GM12878 (cell line): ENCODE results near the gene DDX52. TPM values are rescaled to one million over a fixed set of nuclear protein-coding genes. Genes with fewer than 3 reads are reported as not detected.

ENCODE experiments used
- ATAC-seq: fragments of 200-7000 bp; cut with Tn5 transposase; 3 replicates; pipeline ENCODE4 v1.9.1; 2020; ENCODE audit warnings: mild to moderate bottlenecking, moderate library complexity
- BruUV-seq: library from RNA; stranded (reverse); fragments of 400-500 nt; replicated peaks from 2 replicates; lab custom pipeline; 2021; lab: Mats Ljungman, UMichigan
- CTCF ChIA-PET: fragments of 300-600 bp; sonication (Branson Sonifier 250); formaldehyde crosslinking; extraction: SDS; loops from one replicate; lab custom pipeline; 2021; ENCODE audit warnings: inconsistent platforms; lab: Yijun Ruan, JAX
- POLR2A ChIA-PET: fragments of 350-600 bp; formaldehyde crosslinking; extraction: SDS; loops from one replicate; lab custom pipeline; 2021; ENCODE audit warnings: inconsistent platforms; lab: Charles Lee
- RAD21 ChIA-PET: fragments of 300-600 bp; sonication (Branson Sonifier 250); formaldehyde crosslinking; loops from one replicate; lab custom pipeline; 2023; ENCODE audit warnings: antibody characterized with exemption; ENCODE audit not compliant: unreplicated experiment; lab: Charles Lee
- SMC1A ChIA-PET: fragments of 300-600 bp; sonication (Branson Sonifier 250); formaldehyde crosslinking; loops from one replicate; lab custom pipeline; 2023; ENCODE audit not compliant: unreplicated experiment, uncharacterized antibody; lab: Charles Lee
- DNase-seq: peaks from one replicate; pipeline ENCODE4 v3.0.0-alpha.2; 2011; ENCODE audit warnings: low read depth, low spot score
- FAIRE-seq: peaks from 3 replicates; lab custom pipeline; 2011; peaks lifted over from hg19 to GRCh38; lab: Jason Lieb, UNC
- H2AFZ ChIP-seq: 2 replicates; pipeline ENCODE4 v1.6.0; 2011; ENCODE audit warnings: low read depth, low read length, control low read depth; ENCODE audit not compliant: control insufficient read depth
- H3K27ac ChIP-seq: 2 replicates; pipeline ENCODE4 v1.5.1; 2011; ENCODE audit warnings: control low read depth; ENCODE audit not compliant: control insufficient read depth, insufficient read depth
- H3K27me3 ChIP-seq, 2 experiments: replicated peaks in 1 of 2; 2 replicates each; pipeline versions ENCODE4 v1.6.0 to v1.6.1; 2011; ENCODE audit warnings: low read length in 1 of 2; ENCODE audit not compliant: control insufficient read depth in 2 of 2, insufficient read depth in 2 of 2
- H3K36me3 ChIP-seq, 2 experiments: 2 replicates each; pipeline ENCODE4 v1.5.1; 2011; ENCODE audit warnings: low read length in 1 of 2; ENCODE audit not compliant: control insufficient read depth in 2 of 2, insufficient read depth in 2 of 2
- H3K4me1 ChIP-seq: 2 replicates; pipeline ENCODE4 v1.6.1; 2011; ENCODE audit warnings: mild to moderate bottlenecking, low read length, moderate library complexity, mixed read lengths; ENCODE audit not compliant: control insufficient read depth, insufficient read depth
- H3K4me2 ChIP-seq: 2 replicates; pipeline ENCODE4 v1.6.0; 2011; ENCODE audit warnings: control low read depth; ENCODE audit not compliant: control insufficient read depth, insufficient read depth
- H3K4me3 ChIP-seq: fragments of 200-600 bp; sonication (generic); 2 replicates; pipeline ENCODE4 v1.5.1; 2016
- H3K79me2 ChIP-seq: 2 replicates; pipeline ENCODE4 v1.6.0; 2011; ENCODE audit warnings: low read length; ENCODE audit not compliant: control insufficient read depth, insufficient read depth
- H3K9ac ChIP-seq: 2 replicates; pipeline ENCODE4 v1.8.0; 2011; ENCODE audit warnings: low read length, control low read depth, mixed read lengths; ENCODE audit not compliant: control insufficient read depth, insufficient read depth
- H3K9me3 ChIP-seq: replicated peaks from 3 replicates; pipeline ENCODE4 v1.5.1; 2011; ENCODE audit warnings: mild to moderate bottlenecking, low read length; ENCODE audit not compliant: control insufficient read depth, insufficient read depth
- H4K20me1 ChIP-seq: 2 replicates; pipeline ENCODE4 v1.6.0; 2011; ENCODE audit not compliant: control insufficient read depth, insufficient read depth
- MYC ChIP-seq: IDR thresholded peaks from 2 replicates; pipeline ENCODE4 v1.6.1; 2011; ENCODE audit warnings: mild to moderate bottlenecking, low read length, moderate library complexity, inconsistent platforms; ENCODE audit not compliant: insufficient read depth, insufficient replicate concordance, insufficient read length, severe bottlenecking
- RAD21 ChIP-seq: IDR thresholded peaks from 2 replicates; pipeline ENCODE4 v1.6.1; 2011; ENCODE audit warnings: mild to moderate bottlenecking, low read depth, low read length, moderate library complexity; ENCODE audit not compliant: insufficient read depth
- RFX5 ChIP-seq: IDR thresholded peaks from 2 replicates; pipeline ENCODE4 v1.6.1; 2011; ENCODE audit warnings: low read depth, low read length, improper control_type of control experiment
- ZSCAN29 ChIP-seq: fragments of 450-650 bp; IDR thresholded peaks from 2 replicates; pipeline ENCODE4 v1.6.1; 2017; ENCODE audit warnings: mild to moderate bottlenecking, moderate library complexity
- WGBS: methylation state at CpG from one replicate; pipeline ENCODE4 v1.1.6; 2016; ENCODE audit warnings: low lambda C conversion rate; ENCODE audit not compliant: insufficient replicate concordance, insufficient coverage; ENCODE audit errors: missing lambda C conversion rate; 5-methylcytosine and 5-hydroxymethylcytosine counted together
- in situ Hi-C: fragments of 300-500 bp; cut with MboI; formaldehyde crosslinking; loops from 9 replicates; pipeline ENCODE4 v1.14.3; 2018; ENCODE audit warnings: mixed read lengths
- intact Hi-C: fragments of 100-400 bp; cut with micrococcal nuclease; formaldehyde crosslinking; loops from one replicate; pipeline ENCODE4 v1.14.2; 2022; ENCODE audit not compliant: unreplicated experiment
- polyA plus RNA-seq, 11 experiments: library from polyadenylated mRNA; depleted of rRNA in 4 of 11; unstranded in 6 of 11; stranded (reverse) in 5 of 11; fragments of >200 nt; fragmentation: Nextera tagmentation in 4 of 11; fragmentation: Illumina TruSeq in 1 of 11; extraction: Ambion mirVana in 4 of 11; extraction: Trizol in 1 of 11; gene quantifications; 1 replicate in 1 of 11; 2 replicates in 10 of 11; pipeline versions ENCODE4 v1.2.1 to v1.2.3, GENCODE V29; 2011 to 2016; ENCODE audit warnings: inconsistent platforms in 2 of 11, missing spikeins in 2 of 11, low read depth in 1 of 11
- total RNA-seq, 4 experiments: library from RNA; depleted of rRNA in 3 of 4; stranded (reverse); fragments of >200 nt in 3 of 4; fragmentation: Illumina TruSeq in 1 of 4; extraction: Trizol in 1 of 4; gene quantifications; 2 replicates each; pipeline versions ENCODE4 v1.2.1 to v1.2.3, GENCODE V29; 2013 to 2021
- TF ChIP-seq, protein P1 (sequence below), 3 experiments: IDR thresholded peaks in 2 of 3; conservative IDR thresholded peaks in 1 of 3; 2 replicates each; pipeline ENCODE4 v1.5.1; 2011; ENCODE audit warnings: low read depth in 3 of 3, low read length in 3 of 3, mild to moderate bottlenecking in 3 of 3, control low read depth in 2 of 3, moderate library complexity in 2 of 3, inconsistent platforms in 1 of 3, mixed read lengths in 1 of 3; ENCODE audit not compliant: control insufficient read depth in 2 of 3, insufficient read depth in 1 of 3; ENCODE audit errors: extremely low read depth in 1 of 3

DDX52 gene
- total and polyA plus RNA-seq, 10 of the 15 experiments (the other 5 are each of a cell fraction or from before 2014, with no cell fraction given): 14.8 to 49.7 (median 26.3) TPM

DNA sequence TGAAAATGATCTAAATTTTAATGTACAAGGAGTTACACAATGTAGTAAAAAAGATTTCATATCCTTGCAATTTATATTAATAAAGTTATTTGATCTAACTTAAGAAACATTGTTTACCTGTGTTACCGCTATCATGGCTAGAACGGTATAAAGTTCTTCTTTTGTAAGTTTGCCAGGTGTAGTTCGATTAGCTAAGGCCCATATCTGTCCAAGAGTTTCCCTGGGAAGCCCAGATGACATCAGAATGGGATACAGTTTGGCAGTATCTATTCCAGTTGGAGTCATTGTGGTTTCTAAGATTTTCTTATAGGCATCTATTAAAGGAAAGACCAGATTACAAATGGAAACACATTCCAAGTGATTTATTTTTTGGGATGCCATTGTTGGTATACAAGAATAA lies 71.6 kb downstream of the DDX52 start (continued):
- no peak for TF ChIP-seq ZSCAN29
- no peak for TF ChIP-seq MYC
- TF ChIP-seq, all 136 proteins: peak for 0

DNA sequence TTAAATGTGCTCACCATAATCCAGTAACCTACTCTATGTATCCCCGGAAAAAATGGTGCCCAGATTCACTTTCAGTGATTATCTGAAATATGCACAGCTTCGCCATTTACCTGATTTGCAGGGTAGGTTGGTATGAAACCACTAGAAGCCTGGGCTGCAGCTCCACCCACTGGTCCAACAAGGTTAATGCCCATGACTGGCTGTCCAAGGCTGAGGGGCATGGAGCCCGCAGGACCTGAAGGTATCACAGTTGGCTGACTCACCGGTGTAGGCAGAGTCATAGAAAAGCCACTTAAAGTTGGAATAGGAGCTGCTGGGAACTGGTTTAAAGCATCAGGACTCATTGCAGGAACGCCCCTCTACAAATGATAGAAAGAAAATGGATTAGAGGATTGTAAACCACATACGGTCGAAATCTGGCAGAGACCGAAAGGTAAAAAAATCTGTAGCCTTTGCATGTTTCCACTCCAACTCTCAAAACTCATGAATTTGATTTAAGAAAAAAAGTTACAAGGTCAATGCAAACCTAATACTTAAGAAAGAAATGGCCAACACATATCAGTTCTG lies 72.6 kb downstream of the DDX52 start:
- BruUV-seq: no TSS peak
- Histone ChIP-seq H3K4me3 (no peak overlapping the region), H3K36me3 (peaks cover 2 to 17% of the 10 kb centered on the region in 2 experiments), H2AFZ (no peak overlapping the region), H3K27me3 (no peaks in the 10 kb centered on the region), H3K27ac (no peak overlapping the region), H3K9ac (no peak overlapping the region), H3K4me1 (no peaks in the 10 kb centered on the region), H3K9me3 (peaks cover 3% of the 10 kb centered on the region; the same call in 2 of the 3 replicates), H4K20me1 (no peaks in the 10 kb centered on the region), H3K79me2 (no peaks in the 10 kb centered on the region), H3K4me2 (no peak overlapping the region)
- ChIA-PET POLR2A (interaction anchor here (0.6 to 0.9 kb wide), 3 partner anchors 32 to 270 kb away, joined by 3 to 5 read pairs (median 4); no protein-coding TSS in a partner anchor), CTCF (interaction anchor here (1.0 to 2.8 kb wide), 10 partner anchors 9 to 197 kb away, joined by 3 to 18 read pairs (median 4); no protein-coding TSS in a partner anchor), RAD21 (interaction anchor here (0.9 kb wide), 1 partner anchor 197 kb away, joined by 5 read pairs; no protein-coding TSS in a partner anchor), SMC1A (interaction anchor here (0.5 to 1.9 kb wide), 6 partner anchors 9 to 197 kb away, joined by 3 to 8 read pairs (median 4); partner anchors contain the start of gene SYNRG)
- 0 out of 2 replicates have a peak, but pooled peaks have one; percentile 33 for TF ChIP-seq RAD21
- no peak for TF ChIP-seq RFX5
- TF ChIP-seq, protein P1, sequence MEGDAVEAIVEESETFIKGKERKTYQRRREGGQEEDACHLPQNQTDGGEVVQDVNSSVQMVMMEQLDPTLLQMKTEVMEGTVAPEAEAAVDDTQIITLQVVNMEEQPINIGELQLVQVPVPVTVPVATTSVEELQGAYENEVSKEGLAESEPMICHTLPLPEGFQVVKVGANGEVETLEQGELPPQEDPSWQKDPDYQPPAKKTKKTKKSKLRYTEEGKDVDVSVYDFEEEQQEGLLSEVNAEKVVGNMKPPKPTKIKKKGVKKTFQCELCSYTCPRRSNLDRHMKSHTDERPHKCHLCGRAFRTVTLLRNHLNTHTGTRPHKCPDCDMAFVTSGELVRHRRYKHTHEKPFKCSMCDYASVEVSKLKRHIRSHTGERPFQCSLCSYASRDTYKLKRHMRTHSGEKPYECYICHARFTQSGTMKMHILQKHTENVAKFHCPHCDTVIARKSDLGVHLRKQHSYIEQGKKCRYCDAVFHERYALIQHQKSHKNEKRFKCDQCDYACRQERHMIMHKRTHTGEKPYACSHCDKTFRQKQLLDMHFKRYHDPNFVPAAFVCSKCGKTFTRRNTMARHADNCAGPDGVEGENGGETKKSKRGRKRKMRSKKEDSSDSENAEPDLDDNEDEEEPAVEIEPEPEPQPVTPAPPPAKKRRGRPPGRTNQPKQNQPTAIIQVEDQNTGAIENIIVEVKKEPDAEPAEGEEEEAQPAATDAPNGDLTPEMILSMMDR (IDR thresholded peaks at IDR 0.05 in 2 of 3, conservative IDR thresholded peaks at IDR 0.05 in 1 of 3; ENCODE audit: control insufficient read depth in 2 of 3, extremely low read depth in 1 of 3, insufficient read depth in 1 of 3, low read depth in 3 of 3, low read length in 3 of 3): peak; percentile 40 to 50 (median 50)
- peak; percentile 71 for ATAC-seq
- intact Hi-C loops: no loop called here
- WGBS: 100% methylated on average over 8 of the region's 8 CpGs
- no peak for DNase-seq
- in situ Hi-C loops: no loop called here
- FAIRE-seq: no peak
